Fibroblast of pulmonary artery (primary cell): Measurements from ENCODE around the gene IL17B.

Experiments used
- DNase-seq: peaks from one replicate; pipeline ENCODE4 v3.0.0-alpha.2; 2010; ENCODE audit warnings: low read depth
- H3K4me3 ChIP-seq: replicated peaks from 2 replicates; pipeline ENCODE4 v1.5.1; 2011; ENCODE audit warnings: low read depth, mild to moderate bottlenecking, control low read depth, low read length, moderate library complexity
- TF ChIP-seq, protein P1 (sequence below): IDR thresholded peaks from 2 replicates; pipeline ENCODE4 v1.5.1; 2011; ENCODE audit warnings: mild to moderate bottlenecking, control low read depth, low read length, inconsistent platforms; ENCODE audit errors: missing control alignments

The IL17B gene

GRCh38 chr5:149371296-149371962 is 7.7 kb downstream of the IL17B start:
- TF ChIP-seq, protein P1, sequence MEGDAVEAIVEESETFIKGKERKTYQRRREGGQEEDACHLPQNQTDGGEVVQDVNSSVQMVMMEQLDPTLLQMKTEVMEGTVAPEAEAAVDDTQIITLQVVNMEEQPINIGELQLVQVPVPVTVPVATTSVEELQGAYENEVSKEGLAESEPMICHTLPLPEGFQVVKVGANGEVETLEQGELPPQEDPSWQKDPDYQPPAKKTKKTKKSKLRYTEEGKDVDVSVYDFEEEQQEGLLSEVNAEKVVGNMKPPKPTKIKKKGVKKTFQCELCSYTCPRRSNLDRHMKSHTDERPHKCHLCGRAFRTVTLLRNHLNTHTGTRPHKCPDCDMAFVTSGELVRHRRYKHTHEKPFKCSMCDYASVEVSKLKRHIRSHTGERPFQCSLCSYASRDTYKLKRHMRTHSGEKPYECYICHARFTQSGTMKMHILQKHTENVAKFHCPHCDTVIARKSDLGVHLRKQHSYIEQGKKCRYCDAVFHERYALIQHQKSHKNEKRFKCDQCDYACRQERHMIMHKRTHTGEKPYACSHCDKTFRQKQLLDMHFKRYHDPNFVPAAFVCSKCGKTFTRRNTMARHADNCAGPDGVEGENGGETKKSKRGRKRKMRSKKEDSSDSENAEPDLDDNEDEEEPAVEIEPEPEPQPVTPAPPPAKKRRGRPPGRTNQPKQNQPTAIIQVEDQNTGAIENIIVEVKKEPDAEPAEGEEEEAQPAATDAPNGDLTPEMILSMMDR, result peak; percentile 84
- DNase-seq, result peak; percentile 65
- H3K4me3 ChIP-seq, result no peak overlapping the region

GRCh38 chr5:149370878-149371277 is 8.2 kb downstream of the IL17B start:
- TF ChIP-seq, protein P1, result no peak
- DNase-seq, result no peak
- no peak overlapping the region for H3K4me3 ChIP-seq

GRCh38 chr5:149367972-149368645 is 11.0 kb downstream of the IL17B start:
- no peak for DNase-seq
- no peak overlapping the region for H3K4me3 ChIP-seq
- TF ChIP-seq, protein P1, result no peak

DNA sequence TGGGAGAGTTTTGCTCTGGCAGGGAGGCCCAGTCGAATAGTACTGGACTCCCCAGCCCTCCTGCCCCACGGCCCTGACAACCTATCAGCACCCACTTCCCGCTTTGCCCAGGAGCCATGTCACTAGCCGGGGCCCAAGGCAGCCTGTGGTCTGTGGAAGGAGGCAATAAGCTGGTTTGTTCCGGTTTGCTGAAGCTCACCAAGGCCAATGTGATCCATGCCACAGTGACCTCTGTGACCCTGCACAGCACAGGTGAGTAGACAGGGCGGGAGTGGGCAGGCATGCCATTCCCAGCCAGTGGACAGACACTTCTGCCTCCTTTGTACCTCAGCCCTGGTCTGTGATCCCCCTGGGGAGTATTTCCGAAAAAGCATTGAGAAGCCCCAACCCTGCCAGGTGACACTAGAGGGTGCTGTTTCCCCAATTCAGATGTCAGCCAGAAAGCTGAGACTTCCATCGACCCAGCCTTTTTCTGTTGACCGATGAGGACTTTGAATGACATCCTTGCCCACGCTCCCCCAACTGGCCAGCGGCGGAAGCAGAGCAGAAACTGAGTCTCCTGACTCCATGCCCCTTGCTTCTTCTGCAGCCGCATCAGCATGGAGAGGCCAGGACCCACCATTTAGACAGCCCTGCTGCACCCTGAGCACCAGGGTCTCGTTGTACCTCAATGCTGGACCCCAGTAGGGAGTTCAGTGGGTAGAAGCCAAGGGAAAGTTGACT is 11.7 kb downstream of the IL17B start:
- TF ChIP-seq, protein P1, result peak; percentile 89
- DNase-seq, result peak; percentile 79
- no peak overlapping the region for H3K4me3 ChIP-seq

DNA sequence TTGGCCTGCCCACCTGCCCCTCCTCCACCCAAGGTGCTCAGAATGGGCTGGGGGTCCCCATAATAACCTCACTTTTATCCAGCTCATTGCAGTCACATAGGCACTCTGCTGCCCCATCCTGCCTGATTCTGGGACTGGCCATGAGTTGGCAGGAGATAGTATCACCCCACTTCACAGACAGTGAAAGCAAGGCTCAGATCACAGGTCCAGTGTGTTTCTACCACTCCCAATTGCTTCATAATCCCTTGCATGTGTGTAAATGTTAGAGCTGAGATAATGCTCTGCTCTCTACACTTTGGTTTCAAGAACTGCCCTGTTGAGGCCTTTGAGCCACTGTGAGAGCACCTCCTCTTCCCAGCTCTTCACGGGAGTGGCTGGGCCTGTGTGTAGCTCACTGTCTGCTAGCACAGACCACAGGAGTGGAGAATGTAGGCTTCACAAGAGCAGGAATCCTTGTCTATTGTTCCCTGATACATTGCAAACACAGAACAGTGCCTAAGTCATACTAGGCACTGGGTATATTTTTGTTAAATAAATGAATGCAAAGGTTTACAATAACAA is 12.8 kb downstream of the IL17B start:
- no peak for DNase-seq

GRCh38 chr5:149365418-149365817 is 13.7 kb downstream of the IL17B start:
- no peak for DNase-seq
- no peak overlapping the region for H3K4me3 ChIP-seq
- TF ChIP-seq, protein P1, result no peak

More for the DNA sequence above, 12.8 kb downstream of the IL17B start:
- TF ChIP-seq, protein P1, result no peak
- H3K4me3 ChIP-seq, result no peak overlapping the region
